Measurements from ENCODE around the gene TNPO2.

- TF ChIP-seq POLR2AphosphoS5 (IDR thresholded peaks at IDR 0.05; ENCODE audit: low read depth, low read length) (no peak), TAF1 (IDR thresholded peaks at IDR 0.05; ENCODE audit: borderline replicate concordance, insufficient read depth, low read length) (no peak), REST (IDR thresholded peaks at IDR 0.05; ENCODE audit: insufficient read depth in 1 of 2, low read depth in 2 of 2, low read length in 2 of 2) (no peak)
These were observed 34.7 kb downstream of the TNPO2 start for GRCh38 chr19:12689012-12689411.
